Astrocyte (in vitro differentiated cells and primary cell): ENCODE data around the gene CEP250. TPM values are rescaled to one million over a fixed set of nuclear protein-coding genes. Genes with fewer than 3 reads are reported as not detected.
A peak's percentile ranks its signal among the peaks of the same experiment; 100 is the strongest.

Source experiments
- DNase-seq: peaks from one replicate; pipeline ENCODE4 v3.0.0-alpha.2; 2010; ENCODE audit warnings: low read depth
- FAIRE-seq: peaks from 2 replicates; lab custom pipeline; 2011; peaks lifted over from hg19 to GRCh38; lab: Jason Lieb, UNC
- H2AFZ ChIP-seq: 2 replicates; pipeline ENCODE4 v1.6.0; 2012; ENCODE audit warnings: low read depth, low read length, inconsistent platforms
- H3K27ac ChIP-seq: 2 replicates; pipeline ENCODE4 v1.5.1; 2011; ENCODE audit warnings: low read depth, low read length, inconsistent platforms
- H3K27me3 ChIP-seq: 2 replicates; pipeline ENCODE4 v1.6.0; 2011; ENCODE audit warnings: low read length, inconsistent platforms; ENCODE audit not compliant: insufficient read depth
- H3K36me3 ChIP-seq: 2 replicates; pipeline ENCODE4 v1.5.1; 2011; ENCODE audit warnings: low read length, inconsistent platforms; ENCODE audit not compliant: insufficient read depth
- H3K4me1 ChIP-seq: 2 replicates; pipeline ENCODE4 v1.5.1; 2011; ENCODE audit warnings: low read length, inconsistent platforms; ENCODE audit not compliant: insufficient read depth
- H3K4me2 ChIP-seq: 2 replicates; pipeline ENCODE4 v1.6.0; 2012; ENCODE audit warnings: low read length, inconsistent platforms
- H3K4me3 ChIP-seq: 2 replicates; pipeline ENCODE4 v1.5.1; 2011; ENCODE audit warnings: low read depth, mild to moderate bottlenecking, low read length, inconsistent platforms; ENCODE audit not compliant: insufficient read depth
- H3K79me2 ChIP-seq: 2 replicates; pipeline ENCODE4 v1.6.0; 2012; ENCODE audit warnings: mild to moderate bottlenecking, low read length, inconsistent platforms; ENCODE audit not compliant: insufficient read depth
- H3K9ac ChIP-seq: 2 replicates; pipeline ENCODE4 v1.6.0; 2012; ENCODE audit warnings: mild to moderate bottlenecking, low read length, inconsistent platforms
- H3K9me3 ChIP-seq: 2 replicates; pipeline ENCODE4 v1.5.1; 2012; ENCODE audit warnings: low read depth, mild to moderate bottlenecking, low read length, inconsistent platforms; ENCODE audit not compliant: insufficient read depth
- H4K20me1 ChIP-seq: 2 replicates; pipeline ENCODE4 v1.6.0; 2012; ENCODE audit warnings: low read length, inconsistent platforms; ENCODE audit not compliant: insufficient read depth
- H3K27ac Mint-ChIP-seq: one replicate; pipeline ENCODE4 v1.8.0; 2021; ENCODE audit warnings: mild to moderate bottlenecking, mixed read lengths; ENCODE audit not compliant: unreplicated experiment
- H3K27me3 Mint-ChIP-seq: one replicate; pipeline ENCODE4 v1.8.0; 2021; ENCODE audit warnings: low read depth, mixed read lengths; ENCODE audit not compliant: unreplicated experiment
- H3K36me3 Mint-ChIP-seq: one replicate; pipeline ENCODE4 v1.8.0; 2021; ENCODE audit warnings: low read depth, mixed read lengths; ENCODE audit not compliant: unreplicated experiment
- H3K4me1 Mint-ChIP-seq: one replicate; pipeline ENCODE4 v1.8.0; 2021; ENCODE audit warnings: low read depth, mixed read lengths; ENCODE audit not compliant: unreplicated experiment
- H3K4me3 Mint-ChIP-seq: one replicate; pipeline ENCODE4 v1.8.0; 2021; ENCODE audit warnings: mild to moderate bottlenecking, moderate library complexity, mixed read lengths; ENCODE audit not compliant: unreplicated experiment
- H3K9me3 Mint-ChIP-seq: one replicate; pipeline ENCODE4 v1.8.0; 2021; ENCODE audit warnings: mild to moderate bottlenecking, mixed read lengths; ENCODE audit not compliant: unreplicated experiment
- EZH2 ChIP-seq: IDR thresholded peaks from 2 replicates; pipeline ENCODE4 v1.6.1; 2012; ENCODE audit warnings: mild to moderate bottlenecking, low read length, inconsistent platforms; ENCODE audit not compliant: insufficient read depth
- total RNA-seq: library from RNA; stranded (reverse); gene quantifications from 2 replicates; pipeline ENCODE4 v1.2.1, GENCODE V29; 2021
- TF ChIP-seq, protein P1 (sequence below): IDR thresholded peaks from 2 replicates; pipeline ENCODE4 v1.5.1; 2011; ENCODE audit warnings: low read depth, mild to moderate bottlenecking, inconsistent platforms, low read length, moderate library complexity; ENCODE audit not compliant: insufficient read depth

CEP250 gene
- total RNA-seq, 1 donor from 2014 or later = 107 TPM

- no peaks in the 10 kb centered on the region for H3K27me3 Mint-ChIP-seq
- Histone ChIP-seq H3K79me2 (no peaks in the 10 kb centered on the region), H3K9ac (no peak overlapping the region), H3K27me3 (no peaks in the 10 kb centered on the region), H3K4me1 (peaks cover 14% of the 10 kb centered on the region), H3K36me3 (peaks cover 35% of the 10 kb centered on the region), H3K27ac (no peak overlapping the region), H2AFZ (no peak overlapping the region), H4K20me1 (peaks cover 65% of the 10 kb centered on the region), H3K9me3 (no peaks in the 10 kb centered on the region), H3K4me2 (no peak overlapping the region), H3K4me3 (no peak overlapping the region)
- H3K27ac Mint-ChIP-seq = no peak overlapping the region
- DNase-seq = no peak
- H3K9me3 Mint-ChIP-seq = no peaks in the 10 kb centered on the region
- TF ChIP-seq, protein P1, sequence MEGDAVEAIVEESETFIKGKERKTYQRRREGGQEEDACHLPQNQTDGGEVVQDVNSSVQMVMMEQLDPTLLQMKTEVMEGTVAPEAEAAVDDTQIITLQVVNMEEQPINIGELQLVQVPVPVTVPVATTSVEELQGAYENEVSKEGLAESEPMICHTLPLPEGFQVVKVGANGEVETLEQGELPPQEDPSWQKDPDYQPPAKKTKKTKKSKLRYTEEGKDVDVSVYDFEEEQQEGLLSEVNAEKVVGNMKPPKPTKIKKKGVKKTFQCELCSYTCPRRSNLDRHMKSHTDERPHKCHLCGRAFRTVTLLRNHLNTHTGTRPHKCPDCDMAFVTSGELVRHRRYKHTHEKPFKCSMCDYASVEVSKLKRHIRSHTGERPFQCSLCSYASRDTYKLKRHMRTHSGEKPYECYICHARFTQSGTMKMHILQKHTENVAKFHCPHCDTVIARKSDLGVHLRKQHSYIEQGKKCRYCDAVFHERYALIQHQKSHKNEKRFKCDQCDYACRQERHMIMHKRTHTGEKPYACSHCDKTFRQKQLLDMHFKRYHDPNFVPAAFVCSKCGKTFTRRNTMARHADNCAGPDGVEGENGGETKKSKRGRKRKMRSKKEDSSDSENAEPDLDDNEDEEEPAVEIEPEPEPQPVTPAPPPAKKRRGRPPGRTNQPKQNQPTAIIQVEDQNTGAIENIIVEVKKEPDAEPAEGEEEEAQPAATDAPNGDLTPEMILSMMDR = no peak
- TF ChIP-seq EZH2 = no peak
- H3K4me3 Mint-ChIP-seq = no peak overlapping the region
- H3K4me1 Mint-ChIP-seq = peaks cover 20% of the 10 kb centered on the region
- FAIRE-seq = no peak
- H3K36me3 Mint-ChIP-seq = peaks cover 44% of the 10 kb centered on the region
These were observed 53.3 kb downstream of the CEP250 start for GRCh38 chr20:35508493-35509218.

- H3K79me2 ChIP-seq = no peaks in the 10 kb centered on the region
- no peak for TF ChIP-seq EZH2
- TF ChIP-seq, protein P1 = no peak
- H3K4me1 Mint-ChIP-seq = peaks cover 18% of the 10 kb centered on the region
These were observed 55.7 kb downstream of the CEP250 start for GRCh38 chr20:35510951-35511735.

More at GRCh38 chr20:35510951-35511735, 55.7 kb downstream of the CEP250 start:
- FAIRE-seq = no peak
- Histone ChIP-seq H3K4me3 (no peak overlapping the region), H3K27me3 (no peaks in the 10 kb centered on the region), H4K20me1 (peaks cover 56% of the 10 kb centered on the region), H2AFZ (no peak overlapping the region), H3K27ac (no peak overlapping the region), H3K9me3 (no peaks in the 10 kb centered on the region), H3K36me3 (peaks cover 28% of the 10 kb centered on the region), H3K4me1 (peaks cover 18% of the 10 kb centered on the region), H3K9ac (no peak overlapping the region), H3K4me2 (no peak overlapping the region)
- H3K4me3 Mint-ChIP-seq = no peak overlapping the region
- H3K27me3 Mint-ChIP-seq = no peaks in the 10 kb centered on the region
- DNase-seq = peak; percentile 66
- no peaks in the 10 kb centered on the region for H3K9me3 Mint-ChIP-seq
- peaks cover 38% of the 10 kb centered on the region for H3K36me3 Mint-ChIP-seq
- no peak overlapping the region for H3K27ac Mint-ChIP-seq
